NCI-H128 (cell line): ENCODE measurements around the gene SLC41A3.
"Not testable (repeated sequence)": the region's sequence is repeated elsewhere in the genome, so short reads cannot be mapped to it uniquely, and the experiment has no call there.

Experiments used
- DNase-seq: peaks from one replicate; lab custom pipeline; 2025; ENCODE audit not compliant: unreplicated experiment; lab: John Stamatoyannopoulos, UW

Gene SLC41A3

DNA sequence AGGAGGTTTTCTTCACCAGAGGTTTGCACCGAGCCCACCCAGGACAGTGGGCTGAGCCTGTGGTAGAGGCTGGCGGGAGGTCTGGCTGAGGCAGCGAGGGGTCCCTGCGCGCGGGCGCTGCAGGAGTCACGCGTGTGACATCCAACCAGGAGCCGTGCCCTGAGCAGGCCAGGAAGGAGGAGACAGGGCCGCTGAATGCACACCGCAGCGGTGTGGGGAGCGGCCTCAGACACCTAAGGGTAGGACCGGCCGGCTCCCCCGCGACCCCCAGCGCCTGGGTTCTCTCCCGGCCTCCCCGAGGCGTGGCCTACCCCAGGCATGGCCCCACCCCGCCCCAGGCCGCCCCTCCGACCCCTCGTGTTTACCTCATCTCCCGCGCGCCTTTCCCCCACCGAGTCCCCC lies 412 bp downstream of the SLC41A3 start:
- DNase-seq, result no peak

GRCh38 chr3:126083138-126083445 lies 832 bp downstream of the SLC41A3 start:
- DNase-seq, result no peak

DNA sequence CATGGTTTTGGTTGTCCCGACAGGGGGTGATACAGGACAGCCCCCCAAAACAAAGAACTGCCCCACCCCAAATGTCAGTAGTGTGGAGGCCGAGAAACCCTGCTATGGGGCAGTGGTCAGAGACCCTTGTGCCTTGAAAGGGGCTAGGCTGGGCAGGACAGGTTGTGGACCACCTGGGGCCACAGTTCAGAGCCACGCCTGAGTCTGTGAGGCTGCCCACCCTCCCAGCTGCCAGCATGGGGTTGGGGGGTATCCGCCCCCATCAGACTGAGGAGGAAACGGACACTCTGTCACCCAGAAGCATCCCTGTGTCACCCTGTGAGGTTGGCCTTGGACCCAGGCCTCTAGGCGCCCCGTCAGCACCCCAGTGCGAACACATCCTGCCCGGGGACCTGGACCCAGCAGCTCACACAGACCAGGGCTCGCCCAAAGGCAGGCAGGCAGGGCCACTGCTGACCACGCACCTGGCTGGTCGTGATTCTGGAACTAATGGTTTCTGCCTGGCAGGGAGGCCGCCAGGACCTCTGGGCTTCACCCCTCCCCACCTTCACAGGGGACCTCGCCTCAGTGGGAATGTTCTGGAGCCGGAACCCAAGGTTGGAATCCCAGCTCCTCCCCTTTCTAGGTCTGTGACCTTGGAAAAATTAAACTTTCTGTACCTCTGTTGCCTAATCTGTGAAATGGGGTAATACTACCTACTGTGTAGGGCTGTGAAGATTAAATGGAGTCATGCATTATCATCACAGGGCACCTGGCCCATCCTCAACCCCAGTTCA lies 1.4 kb downstream of the SLC41A3 start:
- DNase-seq, result no peak

- DNase-seq, result no peak
Measured at GRCh38 chr3:126081618-126082361, 2.1 kb downstream of the SLC41A3 start.

DNA sequence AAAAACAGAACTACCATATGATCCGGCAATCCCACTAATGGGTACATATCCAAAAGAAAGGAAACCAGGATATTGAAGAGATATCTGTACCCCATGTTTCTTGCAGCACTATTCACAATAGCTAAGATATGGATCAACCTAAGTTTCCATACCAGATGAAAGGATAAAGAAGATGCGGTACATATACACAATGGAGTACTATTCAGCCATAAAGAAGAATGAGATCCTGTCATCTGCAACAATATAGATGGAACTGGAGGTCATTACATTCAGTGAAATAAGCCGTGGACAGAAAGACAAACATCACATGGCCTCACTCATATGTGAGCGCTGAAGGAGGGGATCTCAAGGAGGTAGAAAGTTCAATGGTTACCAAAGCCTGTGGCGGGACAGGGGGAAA lies 3.0 kb downstream of the SLC41A3 start:
- DNase-seq, result no peak

- DNase-seq, result no peak
Measured at GRCh38 chr3:126078866-126079265, 5.1 kb downstream of the SLC41A3 start.

GRCh38 chr3:126077754-126078153 lies 6.2 kb downstream of the SLC41A3 start:
- DNase-seq, result no peak

DNA sequence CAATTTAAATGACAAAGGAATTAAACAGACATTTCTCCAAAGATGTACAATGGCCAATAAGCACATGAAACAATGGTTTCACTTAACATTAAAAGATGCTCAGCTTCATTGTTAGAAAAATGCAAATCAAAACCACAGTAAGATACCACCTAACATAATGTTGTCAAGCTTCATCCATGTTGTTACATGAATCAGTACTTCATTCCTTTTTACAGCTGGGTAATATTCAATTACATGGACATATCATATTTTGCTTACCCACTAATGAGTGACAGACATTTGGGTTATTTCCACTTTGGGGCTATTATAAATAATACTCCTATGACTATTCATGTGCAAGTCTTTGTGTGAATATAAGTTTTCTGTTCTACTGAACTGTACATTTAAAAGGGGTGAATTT lies 7.8 kb downstream of the SLC41A3 start:
- no peak for DNase-seq

DNA sequence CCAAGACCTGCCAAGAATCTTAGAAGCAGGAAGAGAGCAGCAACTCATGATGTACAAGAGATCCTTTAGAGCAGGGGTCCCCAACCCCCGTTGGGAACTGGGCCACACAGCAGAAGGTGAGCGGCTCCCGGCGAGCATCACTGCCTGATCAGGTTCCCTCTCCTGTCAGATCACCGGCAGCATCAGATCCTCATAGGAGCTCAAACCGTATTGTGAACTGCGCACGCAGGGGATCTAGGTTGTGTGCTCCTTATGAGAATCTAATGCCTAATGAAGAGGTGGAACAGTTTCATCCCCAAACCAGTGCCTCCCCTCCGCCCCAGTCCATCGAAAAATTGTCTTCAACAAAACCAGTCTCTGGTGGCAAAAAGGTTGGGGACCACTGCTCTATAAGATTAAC lies 13.8 kb downstream of the SLC41A3 start:
- DNase-seq, result no peak

DNA sequence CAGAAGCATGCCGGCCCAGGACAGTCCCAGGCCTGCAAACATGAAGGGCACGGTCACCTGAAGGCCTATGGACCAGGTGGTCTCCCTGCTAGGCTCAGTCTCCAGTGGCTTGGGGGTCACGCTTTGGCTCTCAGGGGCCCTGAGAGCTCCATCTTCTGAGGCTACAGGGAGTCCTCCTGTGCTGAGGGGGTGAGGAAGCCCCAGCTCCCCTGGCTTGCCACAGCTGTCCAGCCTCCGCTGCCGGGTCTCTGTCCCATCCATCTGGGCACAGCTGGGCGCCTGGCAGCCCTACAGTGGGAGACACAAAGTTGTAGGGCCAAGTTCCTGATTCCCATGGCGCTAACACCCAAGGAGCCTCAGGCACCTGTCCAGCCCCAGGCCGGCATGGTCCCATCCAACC lies 16.0 kb downstream of the SLC41A3 start:
- DNase-seq, result no peak

GRCh38 chr3:126066676-126067075 lies 17.2 kb downstream of the SLC41A3 start:
- DNase-seq, result not testable (repeated sequence)

- DNase-seq, result no peak
Measured at GRCh38 chr3:126065876-126066275, 18.0 kb downstream of the SLC41A3 start.

DNA sequence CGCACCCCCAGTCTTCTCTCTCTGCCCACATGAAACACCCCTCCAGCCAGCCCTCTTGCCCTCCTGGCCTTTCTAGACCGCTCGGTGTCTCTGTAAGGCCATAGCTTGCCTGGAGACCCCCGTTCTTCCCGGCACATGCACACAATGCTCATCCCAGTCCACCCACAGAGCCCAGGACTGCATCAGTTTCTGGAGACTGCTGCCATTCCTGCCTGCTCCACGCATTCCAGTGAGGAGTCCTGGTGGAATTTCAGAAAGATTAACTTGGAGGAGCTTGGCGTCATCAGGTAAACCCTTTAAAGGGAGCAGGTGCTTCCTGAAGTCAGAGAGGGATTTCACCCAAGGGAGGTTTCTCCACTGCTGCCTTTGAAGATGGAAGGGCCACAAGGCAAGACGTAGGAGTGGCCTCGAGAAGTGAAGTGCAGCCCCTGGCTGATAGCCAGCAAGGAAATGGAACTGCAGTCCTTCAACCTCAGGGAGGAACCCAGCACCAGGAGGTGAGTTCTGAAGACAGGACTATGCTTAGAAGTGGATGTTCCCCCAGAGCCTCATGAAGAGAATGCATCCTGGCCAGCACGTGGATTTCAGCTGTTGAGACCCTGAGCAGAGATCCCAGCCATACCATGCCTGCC lies 19.2 kb downstream of the SLC41A3 start:
- DNase-seq, result no peak

GRCh38 chr3:126063358-126063965 lies 20.5 kb downstream of the SLC41A3 start:
- no peak for DNase-seq

- no peak for DNase-seq
Measured at GRCh38 chr3:126061301-126062032, 22.5 kb downstream of the SLC41A3 start.

DNA sequence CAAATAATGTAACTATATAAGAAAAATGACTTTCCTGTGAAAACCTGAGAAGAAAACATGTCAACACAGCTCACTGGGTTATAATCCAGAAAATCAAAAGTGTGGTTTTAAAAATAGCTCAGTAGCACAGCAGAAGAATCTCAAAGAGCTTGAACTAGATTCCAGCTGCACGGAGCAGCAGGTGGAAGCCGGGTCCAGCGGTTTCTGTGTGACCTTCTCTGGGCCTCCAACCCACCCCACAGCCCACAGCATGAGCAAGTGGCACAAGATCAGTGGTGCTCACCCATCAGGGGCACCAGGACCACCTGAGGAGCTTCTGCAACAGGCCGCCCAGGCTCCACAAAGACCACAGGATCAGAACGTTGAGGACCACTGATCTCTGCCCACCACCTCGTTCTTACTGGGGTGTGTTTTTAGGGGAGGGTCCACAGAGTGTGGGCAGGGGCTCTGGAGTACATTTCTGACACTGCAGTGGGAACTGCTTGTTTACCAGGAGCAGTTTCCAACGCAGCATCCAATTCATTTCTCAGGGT lies 23.2 kb downstream of the SLC41A3 start:
- no peak for DNase-seq

DNA sequence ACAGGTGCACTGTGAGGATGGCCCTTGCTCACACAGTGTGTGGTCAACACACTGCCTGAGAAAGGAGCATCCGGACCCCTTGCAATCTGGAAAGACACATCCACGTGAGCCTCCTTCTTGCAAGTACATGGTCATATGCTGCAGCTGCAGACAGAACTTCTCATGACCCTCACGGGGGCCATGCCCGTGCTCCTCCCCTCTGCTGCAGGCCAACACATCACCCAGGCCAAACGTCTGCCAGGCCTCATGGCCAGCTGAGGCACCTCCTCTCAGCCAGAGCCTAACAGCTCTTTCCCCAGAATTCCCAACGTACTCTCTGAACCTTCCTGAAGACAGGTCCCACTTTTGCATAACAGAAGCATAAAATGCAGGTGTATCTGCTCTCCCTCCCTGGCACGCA lies 25.3 kb downstream of the SLC41A3 start:
- no peak for DNase-seq

- DNase-seq, result no peak
Measured at GRCh38 chr3:126057936-126058335, 26.0 kb downstream of the SLC41A3 start.

DNA sequence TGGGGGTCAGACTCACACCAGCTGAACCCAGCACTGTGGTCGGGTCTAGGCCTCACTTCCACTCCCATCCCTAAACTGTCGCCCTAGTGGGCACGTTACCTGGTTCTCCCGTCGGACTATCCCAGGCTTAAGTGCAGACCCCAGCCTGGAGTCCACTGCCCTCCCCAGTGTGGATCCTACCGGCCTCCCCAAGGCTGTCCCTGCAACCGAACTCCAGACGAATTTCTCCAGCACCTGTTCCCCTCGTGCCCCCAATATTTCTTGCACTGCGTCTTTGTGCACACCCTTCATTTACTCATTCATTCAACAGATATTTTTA lies 26.5 kb downstream of the SLC41A3 start:
- no peak for DNase-seq

- DNase-seq, result no peak
Measured at GRCh38 chr3:126056681-126057500, 27.0 kb downstream of the SLC41A3 start.
